D341Med (cell line): Measurements from ENCODE around the gene ARHGAP26.

Source experiments
- DNase-seq: peaks from one replicate; pipeline ENCODE4 v3.0.0; 2012; ENCODE audit warnings: low spot score

ARHGAP26 gene

GRCh38 chr5:142831009-142831383 is 60.8 kb downstream of the ARHGAP26 start:
- DNase-seq, result no peak

DNA sequence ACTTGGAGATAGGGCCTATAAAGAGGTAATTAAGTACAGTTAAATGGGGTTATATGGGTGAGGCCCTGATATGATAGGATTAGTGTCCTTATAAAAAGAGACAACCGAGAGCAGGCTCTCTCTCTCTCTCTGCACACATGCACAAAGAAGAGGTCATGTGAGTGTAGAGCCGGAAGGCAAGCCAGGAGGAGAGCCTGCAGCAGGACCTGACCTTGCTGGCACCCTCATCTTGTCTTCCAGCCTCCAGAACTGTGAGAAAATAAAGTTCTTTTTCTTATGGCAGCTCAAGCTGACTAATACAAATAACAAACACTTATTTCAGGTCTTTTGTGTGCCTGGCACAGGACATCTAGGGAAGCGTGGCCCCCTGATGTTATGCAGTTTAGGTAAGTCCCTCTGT is 62.1 kb downstream of the ARHGAP26 start:
- DNase-seq, result no peak

DNA sequence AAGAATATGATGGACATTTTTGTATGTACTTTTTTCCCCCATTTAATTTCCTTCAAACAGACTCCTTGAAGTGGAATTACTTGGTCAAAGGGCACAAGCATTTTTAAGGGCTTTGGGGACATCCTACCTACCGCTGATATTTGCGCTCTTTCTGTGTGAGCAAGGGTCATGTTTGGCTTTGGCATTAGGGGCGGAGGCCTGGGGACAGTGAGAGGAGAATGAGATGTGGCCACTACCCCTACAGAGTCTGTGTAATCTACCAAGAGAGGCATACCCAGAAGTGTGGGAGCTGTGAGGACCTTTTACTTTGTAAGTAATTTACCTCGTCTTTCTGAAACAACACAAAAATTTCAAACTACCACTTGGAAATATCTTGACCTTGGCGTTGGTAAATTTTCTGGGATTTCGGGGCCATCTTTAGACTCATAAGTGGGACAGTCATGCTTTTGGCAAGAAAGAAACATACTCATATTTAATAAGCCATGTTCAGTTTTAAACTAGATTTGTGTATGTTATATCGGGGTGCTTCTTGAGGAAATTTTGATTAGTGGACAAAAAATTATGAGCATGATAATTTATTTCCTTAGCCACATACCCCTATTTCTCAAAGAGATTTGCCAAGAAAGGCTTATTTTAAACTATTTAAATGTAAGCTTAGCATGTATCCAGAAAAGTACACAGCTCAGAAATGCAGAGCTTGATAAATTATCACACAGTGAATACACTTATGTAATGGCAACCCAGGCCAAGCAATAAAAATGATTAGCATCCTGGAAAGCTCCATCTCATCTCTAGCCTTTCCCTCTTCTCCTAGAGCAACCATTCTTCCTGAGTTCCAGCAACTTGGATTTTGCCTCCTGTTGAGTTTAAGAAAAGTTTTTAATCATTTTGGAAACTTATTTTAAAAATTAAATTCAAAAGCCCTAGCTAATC is 63.6 kb downstream of the ARHGAP26 start:
- DNase-seq, result no peak

DNA sequence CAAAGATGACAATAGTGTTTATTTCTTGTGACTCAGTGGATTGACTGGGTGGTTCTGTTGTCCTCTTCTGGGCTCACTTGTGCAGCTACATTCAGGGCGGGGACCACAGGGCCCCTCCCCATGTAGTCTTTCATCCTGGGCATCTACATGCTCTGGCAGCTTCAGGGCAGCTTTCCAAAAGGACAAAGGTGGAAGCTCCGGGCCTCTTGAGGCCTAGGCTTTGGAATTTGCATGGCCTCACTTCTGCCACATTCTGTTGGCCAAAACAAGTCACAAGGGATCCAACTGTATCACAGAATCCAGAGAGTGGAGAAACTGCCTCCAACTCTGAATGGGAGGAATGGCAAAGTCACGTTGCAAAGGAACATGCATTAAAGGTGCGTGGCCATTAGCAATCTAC is 64.3 kb downstream of the ARHGAP26 start:
- DNase-seq, result no peak

DNA sequence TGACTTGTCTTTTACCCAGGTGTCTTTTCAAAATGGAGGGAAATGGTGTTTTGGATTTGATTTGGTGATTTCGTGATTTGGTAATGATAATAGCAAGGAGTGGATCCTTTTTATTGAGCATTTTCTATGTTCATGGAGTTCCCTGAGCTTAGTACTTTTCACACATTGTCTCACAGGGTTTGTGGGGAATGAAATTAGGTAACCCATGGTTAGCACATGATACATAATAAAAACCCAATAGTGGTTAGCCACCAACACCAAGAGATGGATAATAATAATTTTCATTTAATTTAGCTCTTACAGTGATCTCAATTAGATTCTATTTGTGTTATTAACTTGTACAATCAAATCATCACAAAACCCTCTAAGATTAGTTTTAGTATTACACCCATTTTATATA is 65.4 kb downstream of the ARHGAP26 start:
- DNase-seq, result no peak

GRCh38 chr5:142836048-142836447 is 65.9 kb downstream of the ARHGAP26 start:
- no peak for DNase-seq

GRCh38 chr5:142837081-142837725 is 67.0 kb downstream of the ARHGAP26 start:
- no peak for DNase-seq

- no peak for DNase-seq
Observed at GRCh38 chr5:142838845-142839244, 68.7 kb downstream of the ARHGAP26 start.

GRCh38 chr5:142839711-142840346 is 69.7 kb downstream of the ARHGAP26 start:
- no peak for DNase-seq

- no peak for DNase-seq
Observed at GRCh38 chr5:142840575-142840974, 70.4 kb downstream of the ARHGAP26 start.

- no peak for DNase-seq
Observed at GRCh38 chr5:142841511-142842265, 71.5 kb downstream of the ARHGAP26 start.

GRCh38 chr5:142842994-142843905 is 73.1 kb downstream of the ARHGAP26 start:
- no peak for DNase-seq

GRCh38 chr5:142844866-142845265 is 74.7 kb downstream of the ARHGAP26 start:
- no peak for DNase-seq

DNA sequence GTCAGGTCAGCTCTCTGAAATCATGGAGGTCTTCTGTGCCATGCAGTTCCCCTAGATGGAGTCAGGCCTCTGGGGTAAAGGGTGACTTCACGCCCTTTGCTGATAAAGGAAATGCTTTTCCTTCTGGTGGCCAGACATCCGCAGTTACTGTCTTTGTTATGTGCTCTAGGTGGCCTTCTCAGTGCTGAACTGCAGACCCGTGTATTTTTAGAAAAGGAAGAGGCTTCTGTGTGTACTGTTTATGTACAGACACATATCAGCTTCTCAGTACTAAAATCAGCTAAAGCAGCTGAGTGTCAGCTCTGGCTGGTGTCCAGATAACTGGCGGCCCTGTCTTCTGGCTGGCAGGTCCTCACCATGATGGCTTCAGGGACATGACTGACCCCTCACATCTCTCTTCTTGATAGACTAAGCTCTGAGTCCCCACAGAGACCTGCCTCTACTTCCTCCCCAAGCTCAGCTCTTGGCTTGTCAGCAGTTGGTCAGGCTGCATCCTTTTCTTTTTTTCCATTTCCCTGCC is 75.3 kb downstream of the ARHGAP26 start:
- no peak for DNase-seq

GRCh38 chr5:142845954-142846398 is 75.8 kb downstream of the ARHGAP26 start:
- no peak for DNase-seq

DNA sequence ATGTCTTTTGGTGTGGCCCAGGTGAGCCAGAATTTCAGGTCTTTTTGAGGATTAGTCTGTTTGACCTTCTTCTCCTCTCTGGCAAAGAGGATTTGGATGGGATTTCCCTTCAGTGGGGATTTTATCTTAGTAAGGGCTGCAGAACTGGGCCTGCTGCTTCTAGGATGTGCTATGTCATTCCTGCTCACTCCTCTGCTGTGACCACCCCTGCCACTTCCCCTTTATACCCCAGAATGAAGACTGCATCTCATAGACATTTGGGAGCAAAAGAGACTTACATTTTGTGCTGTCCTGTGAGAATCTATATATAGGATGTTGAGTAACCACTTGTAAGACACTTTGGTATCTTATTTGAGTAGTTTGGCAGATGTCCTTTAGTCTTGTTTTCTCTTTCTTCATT is 76.2 kb downstream of the ARHGAP26 start:
- DNase-seq, result no peak

DNA sequence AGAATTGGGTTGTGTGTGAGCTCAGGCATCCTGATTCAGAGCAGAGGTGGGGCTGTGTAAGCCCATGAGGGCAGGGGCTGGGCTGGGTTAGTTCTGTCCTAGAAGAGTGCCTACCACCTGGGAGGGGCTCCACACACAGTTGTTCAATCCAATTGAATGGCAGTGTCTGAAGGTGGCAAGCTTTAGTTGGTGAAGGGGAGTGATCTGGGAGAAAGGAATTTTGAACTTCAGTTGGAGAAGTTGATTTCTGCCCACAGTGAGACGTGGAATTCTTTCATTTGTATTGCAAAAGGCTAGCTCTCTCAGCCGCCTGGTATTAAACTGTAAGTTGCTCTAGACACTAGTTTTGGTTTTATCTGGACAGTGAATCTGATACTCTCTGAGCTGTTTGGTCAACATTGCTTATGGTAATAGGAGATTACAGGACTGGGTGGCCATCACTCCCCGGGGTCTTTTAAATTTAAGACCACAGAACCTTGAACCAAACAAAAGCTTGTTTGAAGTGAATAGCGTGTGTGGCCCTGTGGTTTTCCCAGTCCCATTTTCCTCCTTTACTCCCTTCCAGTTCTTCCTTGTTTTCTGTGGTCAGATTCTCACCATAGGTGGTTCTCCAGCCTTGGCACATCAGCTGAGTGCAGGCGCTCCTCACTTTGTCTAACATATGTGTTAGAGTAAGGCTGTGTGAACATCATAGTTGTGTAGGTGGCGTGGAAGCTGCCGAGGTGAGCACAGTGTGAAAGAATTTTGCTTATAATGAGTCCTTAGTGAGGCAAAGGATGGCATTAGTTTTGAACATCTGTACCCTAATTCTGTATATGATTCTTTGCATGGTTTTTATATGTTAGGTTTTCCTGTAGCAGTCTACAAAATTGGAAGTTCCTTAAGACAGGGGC is 78.0 kb downstream of the ARHGAP26 start:
- DNase-seq, result no peak

- no peak for DNase-seq
Observed at GRCh38 chr5:142849466-142849865, 79.3 kb downstream of the ARHGAP26 start.

- no peak for DNase-seq
Observed at GRCh38 chr5:142849880-142850279, 79.7 kb downstream of the ARHGAP26 start.

DNA sequence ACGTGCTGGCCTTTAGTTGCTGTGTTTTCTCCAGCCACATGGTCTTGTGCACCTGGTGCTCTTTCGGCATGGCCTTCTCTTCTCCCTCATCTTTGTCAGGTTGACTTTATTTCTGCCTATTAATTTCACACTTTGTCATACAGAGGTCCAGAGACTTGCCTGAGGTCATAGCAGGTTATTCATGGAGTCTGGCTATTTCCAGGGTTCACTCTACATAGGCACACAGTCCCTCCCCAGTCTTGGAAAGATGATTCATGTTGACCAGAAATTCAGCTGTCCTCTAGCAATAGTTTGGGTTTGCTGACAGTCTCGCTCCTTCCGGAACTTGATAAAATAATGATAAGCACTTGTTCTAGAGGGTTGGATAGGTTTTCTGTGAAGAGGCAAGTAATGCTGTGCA is 81.6 kb downstream of the ARHGAP26 start:
- no peak for DNase-seq
